GM12891 (cell line): ENCODE results near the gene ZNF780B.

Source experiments
- PAX5 ChIP-seq: IDR thresholded peaks from 2 replicates; pipeline ENCODE4 v1.6.1; 2011; ENCODE audit warnings: low read length, moderate library complexity, mild to moderate bottlenecking; ENCODE audit not compliant: insufficient read depth, severe bottlenecking
- POLR2A ChIP-seq: IDR thresholded peaks from 2 replicates; pipeline ENCODE4 v1.6.1; 2011; ENCODE audit warnings: low read depth, low read length, control low read depth
- POLR2AphosphoS5 ChIP-seq: IDR thresholded peaks from 2 replicates; pipeline ENCODE4 v1.6.1; 2011; ENCODE audit warnings: low read depth, low read length, control low read depth
- POU2F2 ChIP-seq: IDR thresholded peaks from 2 replicates; pipeline ENCODE4 v1.6.1; 2011; ENCODE audit warnings: low read depth, mild to moderate bottlenecking, control low read depth, low read length, moderate library complexity
- SPI1 ChIP-seq: IDR thresholded peaks from 2 replicates; pipeline ENCODE4 v1.6.1; 2011; ENCODE audit warnings: low read depth, low read length, control low read depth
- TAF1 ChIP-seq: IDR thresholded peaks from 2 replicates; pipeline ENCODE4 v1.6.1; 2011; ENCODE audit warnings: low read depth, low read length, control low read depth

DNA sequence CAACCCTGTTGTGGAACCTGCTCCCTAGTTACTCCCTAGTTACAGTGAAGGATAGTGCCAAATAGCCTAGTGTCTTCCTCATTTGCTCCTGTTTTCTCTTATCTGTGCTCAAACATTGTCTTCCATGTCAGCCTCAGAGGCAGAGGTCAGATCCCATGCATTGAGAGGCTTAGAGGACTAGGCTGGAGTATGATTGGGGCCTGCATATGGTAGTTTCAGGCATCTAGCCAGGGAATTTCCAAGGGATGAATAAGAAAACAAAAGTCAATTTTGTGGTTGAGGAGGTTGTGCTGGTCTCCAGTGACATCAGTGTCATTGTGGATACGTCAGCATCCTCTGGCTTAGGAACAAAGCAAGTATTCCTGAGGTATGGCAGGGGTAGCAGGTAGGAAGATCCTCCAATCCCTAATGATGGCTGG lies 49.7 kb downstream of the ZNF780B start:
- no peak for TF ChIP-seq POLR2A
- TF ChIP-seq POLR2AphosphoS5, result no peak
- no peak for TF ChIP-seq POU2F2
- TF ChIP-seq SPI1, result no peak
- TF ChIP-seq TAF1, result no peak
- TF ChIP-seq PAX5, result no peak
